ENCODE results near the gene SART3.
A peak's percentile ranks its signal among the peaks of the same experiment; 100 is the strongest.

DNA sequence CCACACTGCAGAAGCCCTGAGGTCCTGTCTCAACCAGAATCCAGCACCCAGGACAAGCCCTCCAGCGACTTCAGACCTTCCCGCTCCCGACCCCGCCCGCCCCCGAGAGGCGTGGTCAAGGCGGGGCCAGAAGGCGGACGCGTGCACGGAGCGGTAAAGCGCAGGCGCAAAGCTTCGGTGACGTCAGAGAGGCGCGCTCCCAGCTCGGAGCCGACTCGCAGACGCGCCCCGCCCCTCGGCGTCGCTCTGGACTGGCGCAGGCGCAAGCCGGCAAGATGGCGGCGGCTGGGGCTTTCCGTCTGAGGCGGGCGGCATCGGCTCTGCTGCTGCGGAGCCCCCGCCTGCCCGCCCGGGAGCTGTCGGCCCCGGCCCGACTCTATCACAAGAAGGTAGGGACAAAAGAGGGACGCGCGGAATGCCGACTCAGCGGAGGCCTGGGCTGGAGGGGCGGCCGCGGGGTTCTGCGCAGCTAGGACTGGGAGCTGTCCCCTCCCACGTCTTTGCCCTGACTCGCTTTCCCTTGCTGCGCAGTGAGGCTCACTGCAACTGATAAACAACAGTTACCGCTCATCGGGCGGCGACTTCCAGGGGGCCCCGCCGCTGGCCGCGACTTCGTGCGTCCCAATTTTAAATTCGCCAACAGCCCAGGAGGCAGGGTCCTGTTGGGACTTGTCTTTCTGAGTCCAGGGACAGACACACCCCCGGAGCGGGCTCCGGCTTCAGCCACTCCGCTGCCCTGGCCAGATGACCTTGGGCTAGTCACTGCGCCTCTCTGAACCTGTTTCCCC, 1.6 kb upstream of the SART3 start, which contains the start of gene ISCU:
- TF ChIP-seq POLR2A (IDR thresholded peaks at IDR 0.05): peak; percentile 93
- no peak for TF ChIP-seq CTCF (IDR thresholded peaks at IDR 0.05)

Data from prostate gland (tissue), 2 donors.